ENCODE measurements around the gene RAB10.

DNA sequence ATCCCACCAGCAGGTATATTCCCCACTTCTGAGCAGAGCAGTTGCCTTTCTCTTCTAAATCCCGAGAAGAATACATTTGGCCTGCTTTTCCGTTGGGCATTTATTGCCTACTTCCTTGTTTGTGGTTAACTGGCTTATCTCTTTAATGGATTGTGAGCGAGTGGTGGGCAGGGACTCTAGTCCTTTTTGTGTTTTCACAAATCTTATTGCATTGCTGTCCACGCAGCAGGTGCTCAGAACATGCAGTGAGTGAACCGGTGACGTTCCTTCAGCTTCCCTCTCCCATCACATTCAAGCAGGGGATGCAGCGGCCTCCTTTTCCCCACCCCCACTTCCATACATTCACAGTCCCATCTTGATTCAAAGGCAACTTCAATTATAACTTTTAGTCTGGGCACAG lies 110.1 kb downstream of the RAB10 start:
- TF ChIP-seq POLR2A (IDR thresholded peaks at IDR 0.05): no peak
- TF ChIP-seq, protein P1, sequence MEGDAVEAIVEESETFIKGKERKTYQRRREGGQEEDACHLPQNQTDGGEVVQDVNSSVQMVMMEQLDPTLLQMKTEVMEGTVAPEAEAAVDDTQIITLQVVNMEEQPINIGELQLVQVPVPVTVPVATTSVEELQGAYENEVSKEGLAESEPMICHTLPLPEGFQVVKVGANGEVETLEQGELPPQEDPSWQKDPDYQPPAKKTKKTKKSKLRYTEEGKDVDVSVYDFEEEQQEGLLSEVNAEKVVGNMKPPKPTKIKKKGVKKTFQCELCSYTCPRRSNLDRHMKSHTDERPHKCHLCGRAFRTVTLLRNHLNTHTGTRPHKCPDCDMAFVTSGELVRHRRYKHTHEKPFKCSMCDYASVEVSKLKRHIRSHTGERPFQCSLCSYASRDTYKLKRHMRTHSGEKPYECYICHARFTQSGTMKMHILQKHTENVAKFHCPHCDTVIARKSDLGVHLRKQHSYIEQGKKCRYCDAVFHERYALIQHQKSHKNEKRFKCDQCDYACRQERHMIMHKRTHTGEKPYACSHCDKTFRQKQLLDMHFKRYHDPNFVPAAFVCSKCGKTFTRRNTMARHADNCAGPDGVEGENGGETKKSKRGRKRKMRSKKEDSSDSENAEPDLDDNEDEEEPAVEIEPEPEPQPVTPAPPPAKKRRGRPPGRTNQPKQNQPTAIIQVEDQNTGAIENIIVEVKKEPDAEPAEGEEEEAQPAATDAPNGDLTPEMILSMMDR (IDR thresholded peaks at IDR 0.05): no peak

Data from thyroid gland (tissue), 4 donors.